Esophagus muscularis mucosa (tissue), 4 donors: ENCODE results near the gene UBE2G2. TPM values are rescaled to one million over a fixed set of nuclear protein-coding genes. Genes with fewer than 3 reads are reported as not detected.

Experiments used
- DNase-seq: peaks from one replicate; pipeline ENCODE4 v3.0.0-alpha.2; 2017; ENCODE audit errors: extremely low spot score
- H3K27ac ChIP-seq, 4 donors: fragments of 200-600 bp; sonication (generic); replicated peaks in 1 of 4; 1 replicate in 3 of 4; 2 replicates in 1 of 4; pipeline ENCODE4 v1.5.1; 2016 to 2019; ENCODE audit warnings: mild to moderate bottlenecking in 1 of 4
- H3K27me3 ChIP-seq, 4 donors: fragments of 200-600 bp; sonication (generic); one replicate each; pipeline versions ENCODE4 v1.5.1 to v1.6.0; 2016 to 2019
- H3K36me3 ChIP-seq, 4 donors: fragments of 200-600 bp; sonication (generic); one replicate each; pipeline ENCODE4 v1.5.1; 2016 to 2019
- H3K4me1 ChIP-seq, 4 donors: fragments of 200-600 bp; sonication (generic); one replicate each; pipeline ENCODE4 v1.5.1; 2016 to 2019
- H3K4me3 ChIP-seq, 4 donors: fragments of 200-600 bp; sonication (generic); 1 replicate in 2 of 4; 2 replicates in 2 of 4; pipeline ENCODE4 v1.5.1; 2016 to 2019; ENCODE audit warnings: mild to moderate bottlenecking in 4 of 4, moderate library complexity in 1 of 4
- H3K9me3 ChIP-seq, 4 donors: fragments of 200-600 bp; sonication (generic); 1 replicate in 3 of 4; 2 replicates in 1 of 4; pipeline ENCODE4 v1.5.1; 2016 to 2019
- EP300 ChIP-seq: sonication (generic); formaldehyde crosslinking; IDR thresholded peaks from one replicate; pipeline ENCODE4 v1.6.1; 2017; ENCODE audit warnings: antibody characterized with exemption
- POLR2A ChIP-seq: fragments of 450-650 bp; IDR thresholded peaks from one replicate; pipeline ENCODE4 v1.6.1; 2017; ENCODE audit warnings: antibody characterized with exemption, moderate library complexity, mild to moderate bottlenecking, low read depth
- POLR2AphosphoS5 ChIP-seq, 2 donors: sonication (generic); formaldehyde crosslinking; IDR thresholded peaks; one replicate each; pipeline ENCODE4 v1.6.1; 2017; ENCODE audit warnings: antibody characterized with exemption in 2 of 2
- WGBS: methylation state at CpG from one replicate; pipeline ENCODE4 v1.1.5; 2018; 5-methylcytosine and 5-hydroxymethylcytosine counted together
- intact Hi-C: fragments of 100-400 bp; cut with DNase I; formaldehyde crosslinking; loops from one replicate; pipeline ENCODE4 v1.15.1; 2023
- total RNA-seq, 4 donors: library from RNA; depleted of rRNA; stranded (reverse); fragments of >200 nt; gene quantifications; one replicate each; pipeline versions ENCODE4 v1.1.0 to v1.2.1, GENCODE V29; 2016
- TF ChIP-seq, protein P1 (sequence below), 3 experiments: fragments of 200-600 bp in 2 of 3; fragments of 450-650 bp in 1 of 3; sonication (generic) in 2 of 3; IDR thresholded peaks; one replicate each; pipeline ENCODE4 v1.5.1; 2017 to 2019; ENCODE audit warnings: antibody characterized with exemption in 3 of 3, mild to moderate bottlenecking in 2 of 3, moderate library complexity in 1 of 3

UBE2G2 gene
- total RNA-seq, 4 donors from 2014 or later: 74.4 to 174 (median 81.7) TPM

GRCh38 chr21:44767834-44768831 is 33.5 kb downstream of the UBE2G2 start:
- Histone ChIP-seq H3K27ac (no peak overlapping the region), H3K9me3 (no peaks in the 10 kb centered on the region), H3K27me3 (no peaks in the 10 kb centered on the region), H3K4me3 (no peak overlapping the region), H3K36me3 (peaks cover 26 to 54% (median 48%) of the 10 kb centered on the region in 4 donors), H3K4me1 (peaks cover 0 to 2% (median 0%) of the 10 kb centered on the region in 4 donors)
- intact Hi-C loops: no loop called here
- TF ChIP-seq POLR2AphosphoS5 (IDR thresholded peaks at IDR 0.05) (no peak), POLR2A (no peak)
- 90% methylated on average over 23 of the region's 30 CpGs for WGBS
- DNase-seq: no peak

DNA sequence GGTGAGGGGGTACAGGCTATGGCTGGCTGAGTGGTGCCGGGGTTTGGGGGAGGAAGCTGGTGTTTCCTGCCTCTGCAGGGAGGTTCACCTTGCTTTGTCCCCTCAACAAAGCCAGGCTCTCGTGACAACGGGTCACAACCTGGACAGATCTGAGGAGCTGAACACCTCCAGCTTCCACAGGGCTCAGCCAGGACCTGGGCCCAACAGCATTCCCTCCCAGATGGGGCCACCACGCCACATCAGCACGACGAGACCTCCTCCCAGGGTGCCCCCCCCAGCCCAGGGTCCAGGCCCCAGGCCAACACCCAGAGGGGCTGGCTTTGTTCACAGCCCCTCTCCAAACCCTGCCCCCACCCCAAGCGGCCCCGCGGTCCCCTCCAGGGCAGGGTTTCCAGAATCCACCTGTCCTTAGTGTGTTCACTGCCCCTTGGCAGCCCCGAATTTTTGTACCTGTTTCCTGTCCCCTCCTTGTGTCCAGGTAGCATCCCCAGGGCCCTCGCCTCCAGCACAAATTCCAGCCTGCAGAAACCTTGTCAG is 34.7 kb downstream of the UBE2G2 start:
- Histone ChIP-seq H3K4me3 (no peak overlapping the region), H3K9me3 (no peaks in the 10 kb centered on the region), H3K27ac (no peak overlapping the region), H3K27me3 (no peaks in the 10 kb centered on the region), H3K4me1 (peaks cover 0 to 2% (median 0%) of the 10 kb centered on the region in 4 donors), H3K36me3 (peaks cover 16 to 41% (median 35%) of the 10 kb centered on the region in 4 donors)
- intact Hi-C loops: no loop called here
- no peak for TF ChIP-seq POLR2AphosphoS5 (IDR thresholded peaks at IDR 0.05)
- TF ChIP-seq EP300: no peak
- TF ChIP-seq, protein P1, sequence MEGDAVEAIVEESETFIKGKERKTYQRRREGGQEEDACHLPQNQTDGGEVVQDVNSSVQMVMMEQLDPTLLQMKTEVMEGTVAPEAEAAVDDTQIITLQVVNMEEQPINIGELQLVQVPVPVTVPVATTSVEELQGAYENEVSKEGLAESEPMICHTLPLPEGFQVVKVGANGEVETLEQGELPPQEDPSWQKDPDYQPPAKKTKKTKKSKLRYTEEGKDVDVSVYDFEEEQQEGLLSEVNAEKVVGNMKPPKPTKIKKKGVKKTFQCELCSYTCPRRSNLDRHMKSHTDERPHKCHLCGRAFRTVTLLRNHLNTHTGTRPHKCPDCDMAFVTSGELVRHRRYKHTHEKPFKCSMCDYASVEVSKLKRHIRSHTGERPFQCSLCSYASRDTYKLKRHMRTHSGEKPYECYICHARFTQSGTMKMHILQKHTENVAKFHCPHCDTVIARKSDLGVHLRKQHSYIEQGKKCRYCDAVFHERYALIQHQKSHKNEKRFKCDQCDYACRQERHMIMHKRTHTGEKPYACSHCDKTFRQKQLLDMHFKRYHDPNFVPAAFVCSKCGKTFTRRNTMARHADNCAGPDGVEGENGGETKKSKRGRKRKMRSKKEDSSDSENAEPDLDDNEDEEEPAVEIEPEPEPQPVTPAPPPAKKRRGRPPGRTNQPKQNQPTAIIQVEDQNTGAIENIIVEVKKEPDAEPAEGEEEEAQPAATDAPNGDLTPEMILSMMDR (IDR thresholded peaks at IDR 0.05): no peak
- no peak for TF ChIP-seq POLR2A
- WGBS: 90% methylated on average over 5 of the region's 11 CpGs
- no peak for DNase-seq

DNA sequence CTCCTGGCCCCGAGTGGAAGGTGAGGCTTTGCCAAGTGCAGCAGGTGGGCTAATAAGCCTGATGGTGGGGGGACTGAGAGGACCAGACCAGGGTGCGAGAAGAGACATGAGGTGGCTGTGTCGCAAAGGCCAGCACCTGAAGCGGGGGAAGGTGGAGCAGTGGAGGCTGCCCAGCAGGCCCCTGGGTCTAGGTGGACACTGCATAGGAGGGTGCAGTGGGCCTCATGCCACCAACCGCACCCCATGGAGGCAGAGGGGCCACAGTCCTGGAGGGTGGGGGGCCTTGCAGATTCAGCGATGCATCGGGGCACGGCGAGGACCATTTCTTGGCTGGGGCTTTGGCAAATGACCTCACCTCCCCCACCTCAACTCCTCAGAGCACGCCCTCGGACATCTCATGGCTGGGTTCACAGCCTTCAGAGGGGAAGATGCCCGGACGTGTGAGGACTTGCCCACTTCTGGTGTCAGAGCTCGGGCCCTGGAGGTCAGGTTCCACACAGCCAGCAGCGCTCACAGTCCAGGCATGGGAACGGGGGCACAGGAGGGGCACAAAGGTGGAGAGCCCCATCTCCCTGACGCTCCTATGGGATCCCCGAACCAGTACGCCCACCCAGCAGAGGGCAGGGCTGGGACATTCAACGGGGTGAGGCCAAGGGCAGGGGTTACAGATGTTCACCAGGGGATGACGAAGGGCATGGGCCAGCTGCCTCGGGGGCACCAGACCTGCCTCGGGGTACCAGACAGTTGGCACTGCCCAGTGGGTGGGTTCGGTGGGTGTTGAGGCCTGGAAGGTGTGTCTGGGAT is 35.4 kb downstream of the UBE2G2 start:
- intact Hi-C loops: no loop called here
- DNase-seq: no peak
- peaks cover 0 to 2% (median 0%) of the 10 kb centered on the region in 4 donors for H3K4me1 ChIP-seq
- no peaks in the 10 kb centered on the region for H3K27me3 ChIP-seq
- H3K4me3 ChIP-seq: no peak overlapping the region
- WGBS: 85% methylated on average over 11 of the region's 24 CpGs
- no peak overlapping the region for H3K27ac ChIP-seq
- H3K36me3 ChIP-seq: peaks cover 14 to 35% (median 28%) of the 10 kb centered on the region in 4 donors
- TF ChIP-seq, protein P1 (IDR thresholded peaks at IDR 0.05): no peak
- no peaks in the 10 kb centered on the region for H3K9me3 ChIP-seq

DNA sequence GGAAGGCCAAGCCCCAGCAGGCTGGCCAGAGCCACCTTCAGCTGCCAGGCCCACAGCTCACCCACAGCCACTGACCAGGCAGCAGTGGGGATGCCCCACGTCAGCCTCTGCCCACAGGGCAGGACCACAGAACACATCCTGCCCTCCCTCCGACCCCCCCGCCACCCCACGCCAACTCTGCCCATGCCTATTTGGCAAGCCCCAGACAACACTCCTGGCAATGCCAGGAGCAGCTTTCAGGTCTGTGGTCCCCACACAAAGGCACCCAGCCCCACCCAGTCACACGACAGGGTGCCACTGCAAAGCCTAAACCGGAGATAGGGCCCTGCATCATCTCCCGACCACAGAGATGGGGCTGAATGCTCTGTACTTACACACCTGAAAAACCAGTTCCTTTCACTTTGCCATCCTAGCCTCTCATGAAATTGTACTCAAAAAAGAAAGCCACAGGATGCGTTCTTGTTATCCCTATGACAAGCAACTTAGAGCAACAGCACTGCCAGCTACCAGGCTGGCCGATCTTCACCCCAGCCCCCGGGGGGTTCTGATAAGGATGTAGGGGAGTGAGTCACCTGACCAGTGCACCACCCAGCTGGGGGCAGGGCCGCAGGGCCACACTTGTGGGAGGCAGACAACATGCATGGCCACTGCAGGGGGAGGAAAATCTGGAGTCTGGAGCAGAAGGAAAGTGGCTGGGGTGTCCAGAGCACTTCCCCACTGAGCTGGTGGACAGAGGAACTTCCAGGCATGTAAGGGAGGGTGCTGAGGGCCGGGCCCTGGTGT is 36.2 kb downstream of the UBE2G2 start:
- 41% methylated on average over 5 of the region's 12 CpGs for WGBS
- intact Hi-C loops: no loop called here
- H3K27me3 ChIP-seq: no peaks in the 10 kb centered on the region
- H3K4me1 ChIP-seq: peaks cover 0 to 2% (median 0%) of the 10 kb centered on the region in 4 donors
- no peaks in the 10 kb centered on the region for H3K9me3 ChIP-seq
- TF ChIP-seq POLR2AphosphoS5 (IDR thresholded peaks at IDR 0.05): no peak
- no peak for TF ChIP-seq EP300
- TF ChIP-seq, protein P1 (IDR thresholded peaks at IDR 0.05): no peak
- TF ChIP-seq POLR2A: no peak
- no peak overlapping the region for H3K4me3 ChIP-seq
- H3K36me3 ChIP-seq: peaks cover 6 to 27% (median 21%) of the 10 kb centered on the region in 4 donors
- H3K27ac ChIP-seq: no peak overlapping the region
- DNase-seq: no peak
